Muscle layer of duodenum (tissue), 2 donors: ENCODE data around the gene CD164L2.

Experiments used
- H3K27ac ChIP-seq: one replicate; pipeline ENCODE4 v1.7.0; 2013; ENCODE audit warnings: mild to moderate bottlenecking, low read length
- H3K27me3 ChIP-seq: one replicate; pipeline ENCODE4 v1.7.0; 2013; ENCODE audit warnings: low read depth, mild to moderate bottlenecking, control low read depth, low read length
- H3K36me3 ChIP-seq, 2 donors: one replicate each; pipeline ENCODE4 v1.7.0; 2013; ENCODE audit warnings: low read length in 2 of 2, control low read depth in 1 of 2, mild to moderate bottlenecking in 1 of 2; ENCODE audit not compliant: insufficient read depth in 2 of 2, control insufficient read depth in 1 of 2
- H3K4me1 ChIP-seq, 2 donors: one replicate each; pipeline ENCODE4 v1.7.0; 2013; ENCODE audit warnings: low read length in 2 of 2, mild to moderate bottlenecking in 2 of 2, control low read depth in 1 of 2, moderate library complexity in 1 of 2; ENCODE audit not compliant: insufficient read depth in 2 of 2, control insufficient read depth in 1 of 2
- H3K4me3 ChIP-seq, 2 donors: one replicate each; pipeline ENCODE4 v1.7.0; 2013; ENCODE audit warnings: low read length in 2 of 2, low read depth in 1 of 2, mild to moderate bottlenecking in 1 of 2
- H3K9me3 ChIP-seq, 2 donors: one replicate each; pipeline ENCODE4 v1.7.0; 2013; ENCODE audit warnings: low read length in 2 of 2, control low read depth in 1 of 2, mild to moderate bottlenecking in 1 of 2; ENCODE audit not compliant: control insufficient read depth in 1 of 2
- donor health status: healthy.

Gene CD164L2

DNA sequence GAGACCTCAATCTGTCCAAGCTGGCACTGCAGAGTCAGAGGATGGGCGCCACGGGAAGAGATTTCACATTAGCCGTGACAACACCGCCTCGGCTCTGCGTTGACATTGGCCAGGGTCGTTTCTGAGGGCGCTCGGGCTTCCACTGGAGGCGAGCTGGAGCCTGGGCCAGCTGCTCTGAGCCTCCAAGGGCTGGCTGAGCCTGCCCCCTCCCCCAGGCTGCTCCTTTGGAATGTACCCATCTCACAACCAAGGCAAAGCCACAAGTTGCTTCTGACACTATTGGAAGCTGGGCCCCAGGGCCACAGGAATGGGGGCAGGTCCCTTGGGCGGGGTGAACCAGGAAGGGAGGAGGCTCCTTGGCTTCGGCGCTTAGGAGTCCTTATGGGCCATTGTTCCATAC, 21.9 kb upstream of the CD164L2 start:
- no peak overlapping the region for H3K27ac ChIP-seq
- H3K4me1 ChIP-seq = peaks cover 17 to 54% of the 10 kb centered on the region in 2 donors
- no peaks in the 10 kb centered on the region for H3K27me3 ChIP-seq
- no peaks in the 10 kb centered on the region for H3K9me3 ChIP-seq
- peaks cover 23 to 35% of the 10 kb centered on the region in 2 donors for H3K36me3 ChIP-seq
- H3K4me3 ChIP-seq = no peak overlapping the region

DNA sequence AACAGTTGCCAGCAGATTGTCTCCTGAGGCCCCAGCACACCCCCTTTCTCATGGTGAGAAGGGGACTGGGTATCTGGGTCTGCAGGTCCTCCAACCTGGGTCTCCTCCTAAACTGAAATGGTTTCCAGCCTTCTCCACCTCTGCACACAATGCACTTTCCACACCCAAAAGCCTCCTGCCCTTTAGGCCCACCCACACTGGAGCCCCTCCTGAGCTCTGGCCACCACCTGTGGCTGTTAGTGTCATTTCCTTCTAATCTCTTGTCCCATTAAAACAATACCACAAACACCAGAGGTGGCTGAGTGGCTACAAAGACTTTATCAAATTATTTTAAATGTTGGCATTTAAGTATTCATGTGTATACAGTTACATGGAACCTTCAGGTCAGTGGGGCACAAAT, 20.8 kb upstream of the CD164L2 start:
- H3K27me3 ChIP-seq = no peaks in the 10 kb centered on the region
- no peaks in the 10 kb centered on the region for H3K9me3 ChIP-seq
- H3K36me3 ChIP-seq = peaks cover 18 to 26% of the 10 kb centered on the region in 2 donors
- H3K27ac ChIP-seq = no peak overlapping the region
- peak overlapping the region in 1 of 2 donors; percentile 5 for H3K4me3 ChIP-seq
- H3K4me1 ChIP-seq = peaks cover 17 to 64% of the 10 kb centered on the region in 2 donors

- Histone ChIP-seq H3K4me1 (peaks cover 17 to 64% of the 10 kb centered on the region in 2 donors), H3K27me3 (no peaks in the 10 kb centered on the region), H3K9me3 (no peaks in the 10 kb centered on the region), H3K27ac (peak overlapping the region; percentile 36), H3K4me3 (peak overlapping the region; percentile 1 to 5), H3K36me3 (peaks cover 12 to 19% of the 10 kb centered on the region in 2 donors)
Measured at GRCh38 chr1:27403065-27403726, 20.1 kb upstream of the CD164L2 start.

- Histone ChIP-seq H3K9me3 (no peaks in the 10 kb centered on the region), H3K36me3 (peaks cover 3 to 11% of the 10 kb centered on the region in 2 donors), H3K4me1 (peaks cover 17 to 64% of the 10 kb centered on the region in 2 donors), H3K27me3 (no peaks in the 10 kb centered on the region), H3K27ac (peak overlapping the region; percentile 36), H3K4me3 (no peak overlapping the region)
Measured at GRCh38 chr1:27402349-27402754, 19.2 kb upstream of the CD164L2 start.

GRCh38 chr1:27400963-27401341, 17.8 kb upstream of the CD164L2 start:
- no peak overlapping the region for H3K27ac ChIP-seq
- no peak overlapping the region for H3K4me3 ChIP-seq
- peaks cover 17 to 60% of the 10 kb centered on the region in 2 donors for H3K4me1 ChIP-seq
- no peaks in the 10 kb centered on the region for H3K27me3 ChIP-seq
- peaks cover 0 to 4% of the 10 kb centered on the region in 2 donors for H3K36me3 ChIP-seq
- H3K9me3 ChIP-seq = no peaks in the 10 kb centered on the region

- Histone ChIP-seq H3K27me3 (no peaks in the 10 kb centered on the region), H3K36me3 (peaks cover 0 to 4% of the 10 kb centered on the region in 2 donors), H3K4me1 (peaks cover 17 to 60% of the 10 kb centered on the region in 2 donors), H3K4me3 (no peak overlapping the region), H3K27ac (no peak overlapping the region), H3K9me3 (no peaks in the 10 kb centered on the region)
Measured at GRCh38 chr1:27400082-27400962, 17.2 kb upstream of the CD164L2 start.

DNA sequence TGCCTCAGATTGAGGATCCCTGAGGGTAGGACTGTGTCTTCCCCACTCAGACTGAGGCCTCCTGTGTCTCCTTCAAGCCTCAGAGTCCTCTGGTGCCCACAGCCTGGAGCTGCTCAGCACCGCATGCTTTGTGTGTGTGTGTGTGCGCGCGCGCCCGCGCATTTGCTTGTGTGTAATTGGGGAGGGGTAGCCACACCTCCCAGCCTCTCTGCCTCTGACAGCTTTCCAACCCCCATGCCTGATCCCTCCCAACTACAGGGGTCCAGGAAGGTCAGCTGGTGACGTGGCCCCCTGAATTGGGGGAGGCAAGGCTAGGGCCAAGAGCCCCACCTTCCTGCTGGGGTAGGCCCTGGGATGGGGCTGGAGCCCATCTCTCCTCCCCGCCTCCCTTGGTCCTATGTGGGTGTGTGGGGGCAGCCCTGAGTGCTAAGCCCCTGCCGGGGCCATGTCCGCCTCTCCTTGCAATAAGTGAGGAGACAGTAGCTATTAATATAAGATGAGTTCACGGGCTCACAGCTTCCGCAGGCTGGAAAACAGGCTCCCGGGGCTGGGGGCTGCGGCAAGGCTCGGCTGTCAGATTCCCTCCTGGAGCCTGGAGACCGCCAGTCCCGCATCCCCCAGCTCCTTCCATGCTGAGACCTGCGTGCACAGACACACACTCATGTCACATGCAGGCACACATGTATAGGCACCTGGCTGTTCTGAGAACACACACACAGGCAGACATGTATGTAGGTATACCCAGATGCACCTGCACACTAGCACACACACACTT, 16.3 kb upstream of the CD164L2 start:
- Histone ChIP-seq H3K27me3 (no peaks in the 10 kb centered on the region), H3K4me3 (no peak overlapping the region), H3K4me1 (peaks cover 17 to 54% of the 10 kb centered on the region in 2 donors), H3K27ac (no peak overlapping the region), H3K9me3 (no peaks in the 10 kb centered on the region), H3K36me3 (peaks cover 0 to 4% of the 10 kb centered on the region in 2 donors)

DNA sequence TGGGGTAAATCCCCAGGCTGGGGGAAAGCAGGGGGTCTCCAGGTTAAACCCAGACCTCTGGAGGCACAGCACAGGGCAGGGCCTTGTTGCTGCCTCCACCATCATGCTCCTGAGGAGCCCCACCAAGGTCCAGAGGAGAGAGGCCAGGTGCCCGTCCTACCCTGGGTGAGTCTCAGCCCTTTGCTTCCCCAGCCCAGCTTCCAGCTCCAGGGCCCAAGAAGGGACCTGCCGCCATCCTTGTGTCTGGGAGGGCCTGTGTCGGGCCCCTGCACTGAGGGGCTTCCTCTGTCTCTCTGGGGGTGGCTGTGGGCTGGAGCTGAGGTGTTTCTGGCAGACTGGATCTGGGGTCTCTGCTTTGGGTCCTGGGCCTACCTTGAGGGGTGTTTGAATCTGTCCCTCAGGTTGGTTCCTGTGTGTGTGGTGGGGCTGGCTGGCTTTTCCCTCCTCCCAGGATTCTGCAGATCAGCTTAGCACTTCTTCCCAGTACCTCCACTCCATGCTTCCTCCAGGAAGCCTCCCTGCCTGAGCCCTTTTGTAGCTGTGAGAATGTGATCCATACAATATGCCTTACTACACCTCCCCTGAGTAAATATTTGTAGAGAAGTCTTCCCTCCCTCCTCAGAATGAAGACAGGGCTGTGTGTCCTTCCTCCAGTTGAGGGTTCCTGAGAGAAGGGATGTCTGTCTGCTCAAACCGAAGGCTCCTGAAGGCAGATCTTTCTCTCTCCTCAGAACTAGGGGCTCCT, 15.4 kb upstream of the CD164L2 start:
- Histone ChIP-seq H3K36me3 (peaks cover 0 to 2% of the 10 kb centered on the region in 2 donors), H3K4me1 (peaks cover 12 to 48% of the 10 kb centered on the region in 2 donors), H3K4me3 (no peak overlapping the region), H3K9me3 (no peaks in the 10 kb centered on the region), H3K27me3 (no peaks in the 10 kb centered on the region), H3K27ac (no peak overlapping the region)

GRCh38 chr1:27397749-27398148, 14.6 kb upstream of the CD164L2 start:
- Histone ChIP-seq H3K9me3 (no peaks in the 10 kb centered on the region), H3K27ac (no peak overlapping the region), H3K36me3 (no peaks in the 10 kb centered on the region), H3K4me3 (no peak overlapping the region), H3K4me1 (peaks cover 6 to 40% of the 10 kb centered on the region in 2 donors), H3K27me3 (no peaks in the 10 kb centered on the region)

- Histone ChIP-seq H3K27ac (no peak overlapping the region), H3K36me3 (no peaks in the 10 kb centered on the region)
Measured at GRCh38 chr1:27397110-27397509, 14.0 kb upstream of the CD164L2 start.

More at GRCh38 chr1:27397110-27397509, 14.0 kb upstream of the CD164L2 start:
- Histone ChIP-seq H3K4me1 (peaks cover 0 to 35% of the 10 kb centered on the region in 2 donors), H3K9me3 (no peaks in the 10 kb centered on the region), H3K4me3 (no peak overlapping the region), H3K27me3 (no peaks in the 10 kb centered on the region)
